ENCODE data around the gene GUCA1C. TPM values are rescaled to one million over a fixed set of nuclear protein-coding genes. Genes with fewer than 3 reads are reported as not detected.

GUCA1C gene
- total and polyA plus RNA-seq, 12 donors: 0.44 to 0.48 TPM; not detected in 10

GRCh38 chr3:108862865-108863798 lies 90.5 kb downstream of the GUCA1C start:
- WGBS, 4 donors: 55 to 76% (median 60%) methylated on average over 7 of the region's 7 CpGs
- no peaks in the 10 kb centered on the region for H3K9me3 ChIP-seq (replicated peaks in 1 of 3)
- no peaks in the 10 kb centered on the region for H3K4me1 ChIP-seq (replicated peaks in 1 of 2)
- no peak for DNase-seq
- TF ChIP-seq POLR2A (IDR thresholded peaks at IDR 0.05) (no peak), CTCF (IDR thresholded peaks at IDR 0.05) (no peak)
- no peak overlapping the region for H3K4me3 ChIP-seq
- H3K27me3 ChIP-seq: no peaks in the 10 kb centered on the region
- intact Hi-C loops (cut with DNase I): no loop called here
- no peaks in the 10 kb centered on the region for H3K36me3 ChIP-seq (replicated peaks in 1 of 2)
- H3K27ac ChIP-seq: no peak overlapping the region

- no peak overlapping the region for H3K27ac ChIP-seq
- 28 to 52% (median 35%) methylated on average over 1 of the region's 1 CpG for WGBS, 4 donors
- H3K4me3 ChIP-seq: no peak overlapping the region
- intact Hi-C loops (cut with DNase I): no loop called here
- TF ChIP-seq CTCF (IDR thresholded peaks at IDR 0.05): no peak
- no peak for TF ChIP-seq POLR2A (IDR thresholded peaks at IDR 0.05)
- H3K27me3 ChIP-seq: no peaks in the 10 kb centered on the region
- H3K9me3 ChIP-seq (replicated peaks in 1 of 3): no peaks in the 10 kb centered on the region
- no peaks in the 10 kb centered on the region for H3K36me3 ChIP-seq (replicated peaks in 1 of 2)
- H3K4me1 ChIP-seq (replicated peaks in 1 of 2): no peaks in the 10 kb centered on the region
- DNase-seq: no peak
These were observed 92.3 kb downstream of the GUCA1C start for GRCh38 chr3:108861401-108861800.

Other genes starting within 250 kb of the GUCA1C start
- gene RETNLB, start 196.5 kb downstream of the GUCA1C start, total RNA-seq: not detected
- not detected for gene RETNLB, start 196.5 kb downstream of the GUCA1C start, polyA plus RNA-seq
- under 1 TPM in 7 of 9 donors, not detected in 2; 0.06 to 0.60 (median 0.37) TPM for gene TRAT1, start 131.1 kb downstream of the GUCA1C start, total RNA-seq
- gene TRAT1, start 131.1 kb downstream of the GUCA1C start, polyA plus RNA-seq: under 1 TPM; 0.03 to 0.18 (median 0.16) TPM
- gene MORC1, start 164.3 kb upstream of the GUCA1C start, total RNA-seq: under 1 TPM in 2 of 9 donors, not detected in 7; 0.06 to 0.11 TPM
- under 1 TPM in 1 of 3 donors, not detected in 2; 0.15 TPM for gene MORC1, start 164.3 kb upstream of the GUCA1C start, polyA plus RNA-seq
- gene C3orf85, start 182.8 kb upstream of the GUCA1C start, total RNA-seq: not detected
- gene C3orf85, start 182.8 kb upstream of the GUCA1C start, polyA plus RNA-seq: not detected